HG03442 (cell line): ENCODE data around the gene DRICH1.
"Not testable (repeated sequence)": the region's sequence is repeated elsewhere in the genome, so short reads cannot be mapped to it uniquely, and the experiment has no call there.

ENCODE experiments used
- ATAC-seq: cut with Tn5 transposase; IDR thresholded peaks from one replicate; pipeline ENCODE4 v1.9.1; 2021; ENCODE audit warnings: mild to moderate bottlenecking, moderate library complexity; ENCODE audit not compliant: unreplicated experiment

DRICH1 gene

DNA sequence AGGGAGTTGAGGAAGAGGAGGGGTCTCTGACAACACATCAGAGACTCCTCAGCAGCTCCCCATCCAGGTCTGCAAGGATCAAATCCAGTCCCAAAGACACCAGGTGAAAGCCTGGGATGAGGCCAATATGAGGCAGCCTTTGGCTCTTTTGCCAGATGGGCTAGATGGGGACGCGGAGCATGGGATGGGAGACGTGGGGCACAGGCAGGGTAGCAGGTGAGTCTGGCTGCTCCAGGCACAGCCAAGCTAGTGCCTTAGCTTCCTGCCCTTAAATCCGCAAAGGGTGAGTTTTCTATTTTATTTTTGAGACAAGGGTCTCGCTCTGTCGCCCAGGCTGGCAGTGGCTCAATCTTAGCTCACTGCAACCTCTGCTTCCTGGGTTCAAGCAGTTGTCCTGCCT, 19.6 kb upstream of the DRICH1 start:
- ATAC-seq, result no peak

GRCh38 chr22:23649071-23649501, 17.0 kb upstream of the DRICH1 start:
- ATAC-seq, result no peak

DNA sequence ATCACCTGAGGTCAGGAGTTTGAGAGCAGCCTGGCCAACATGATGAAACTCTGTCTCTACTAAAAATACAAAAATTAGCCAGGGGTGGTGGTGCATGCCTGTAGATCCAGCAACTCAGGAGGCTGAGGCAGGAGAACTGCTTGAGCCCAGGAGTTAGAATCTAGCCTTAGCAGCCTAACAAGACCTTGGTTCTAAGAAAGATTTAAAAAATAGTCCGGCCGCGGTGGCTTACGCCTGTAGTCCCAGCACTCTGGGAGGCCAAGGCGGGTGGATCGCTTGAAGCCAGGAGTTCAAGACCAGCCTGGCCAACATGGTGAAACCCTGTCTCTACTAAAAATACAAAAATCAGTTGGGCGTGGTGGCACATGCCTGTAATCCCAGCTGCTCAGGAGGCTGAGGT, 14.4 kb upstream of the DRICH1 start:
- ATAC-seq, result not testable (repeated sequence)

- not testable (repeated sequence) for ATAC-seq
Measured at GRCh38 chr22:23640206-23640605, 8.1 kb upstream of the DRICH1 start.

DNA sequence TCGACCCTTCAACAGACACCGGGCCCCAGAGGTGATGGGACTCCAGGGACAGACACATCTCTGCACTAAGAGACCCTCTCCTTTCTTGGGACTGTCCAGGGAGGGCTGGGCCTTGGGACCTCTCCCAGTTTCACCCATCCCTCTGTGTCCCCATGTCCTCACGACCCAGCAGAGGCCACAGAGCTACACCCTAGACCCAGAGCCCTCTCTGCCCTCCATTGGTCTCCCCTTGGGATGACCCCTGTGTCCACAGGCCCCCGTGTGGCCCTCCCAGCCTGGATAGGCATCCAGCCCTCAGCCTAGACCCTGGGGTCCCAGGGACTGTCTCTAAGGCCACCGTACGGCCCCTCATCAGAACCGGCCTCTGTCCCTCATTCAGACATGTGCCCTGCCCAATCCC, 7.5 kb upstream of the DRICH1 start:
- no peak for ATAC-seq

DNA sequence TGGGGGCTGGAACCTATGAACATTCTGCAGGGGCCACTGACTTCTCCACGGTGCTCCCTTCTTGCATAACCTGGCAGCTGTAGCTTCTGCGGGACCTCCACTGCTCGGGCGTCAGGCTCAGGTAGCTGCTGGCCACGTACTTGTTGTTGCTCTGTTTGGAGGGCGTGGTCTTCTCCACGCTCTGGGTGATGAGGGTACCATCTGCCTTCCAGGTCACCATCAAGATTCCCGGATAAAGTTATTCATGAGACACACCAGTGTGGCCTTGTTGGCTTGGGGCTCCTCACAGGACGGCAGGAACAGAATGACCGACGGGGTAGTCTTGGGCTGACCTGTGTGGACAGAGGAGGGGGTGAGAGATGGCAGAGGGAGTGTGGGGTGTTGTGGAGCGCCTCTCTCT, 6.5 kb upstream of the DRICH1 start:
- ATAC-seq, result no peak

DNA sequence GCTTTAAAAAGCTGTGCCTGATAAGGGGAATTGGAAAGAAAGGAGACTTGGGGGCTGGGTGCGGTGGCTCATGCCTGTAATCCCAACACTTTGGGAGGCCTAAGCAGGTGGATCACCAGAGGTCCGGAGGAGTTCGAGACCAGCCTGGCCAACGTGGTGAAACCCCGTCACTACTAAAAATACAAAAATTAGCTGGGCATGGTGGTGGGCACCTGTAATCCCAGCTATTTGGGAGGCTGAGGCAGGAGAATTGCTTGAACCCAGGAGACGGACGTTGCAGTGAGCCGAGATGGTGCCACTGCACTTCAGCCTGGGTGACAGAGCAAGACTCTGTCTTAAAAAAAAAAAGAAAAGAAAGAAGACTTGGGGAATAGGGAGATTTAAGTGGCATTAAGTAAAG, 3.2 kb upstream of the DRICH1 start:
- not testable (repeated sequence) for ATAC-seq

GRCh38 chr22:23628056-23628743, 3.9 kb downstream of the DRICH1 start:
- ATAC-seq, result not testable (repeated sequence)

GRCh38 chr22:23627401-23628055, 4.6 kb downstream of the DRICH1 start:
- not testable (repeated sequence) for ATAC-seq

- ATAC-seq, result no peak
Measured at GRCh38 chr22:23626286-23626975, 5.7 kb downstream of the DRICH1 start.

GRCh38 chr22:23622634-23623033, 9.5 kb downstream of the DRICH1 start:
- ATAC-seq, result no peak

- not testable (repeated sequence) for ATAC-seq
Measured at GRCh38 chr22:23621916-23622315, 10.2 kb downstream of the DRICH1 start.

- ATAC-seq, result no peak
Measured at GRCh38 chr22:23621082-23621780, 10.9 kb downstream of the DRICH1 start.

DNA sequence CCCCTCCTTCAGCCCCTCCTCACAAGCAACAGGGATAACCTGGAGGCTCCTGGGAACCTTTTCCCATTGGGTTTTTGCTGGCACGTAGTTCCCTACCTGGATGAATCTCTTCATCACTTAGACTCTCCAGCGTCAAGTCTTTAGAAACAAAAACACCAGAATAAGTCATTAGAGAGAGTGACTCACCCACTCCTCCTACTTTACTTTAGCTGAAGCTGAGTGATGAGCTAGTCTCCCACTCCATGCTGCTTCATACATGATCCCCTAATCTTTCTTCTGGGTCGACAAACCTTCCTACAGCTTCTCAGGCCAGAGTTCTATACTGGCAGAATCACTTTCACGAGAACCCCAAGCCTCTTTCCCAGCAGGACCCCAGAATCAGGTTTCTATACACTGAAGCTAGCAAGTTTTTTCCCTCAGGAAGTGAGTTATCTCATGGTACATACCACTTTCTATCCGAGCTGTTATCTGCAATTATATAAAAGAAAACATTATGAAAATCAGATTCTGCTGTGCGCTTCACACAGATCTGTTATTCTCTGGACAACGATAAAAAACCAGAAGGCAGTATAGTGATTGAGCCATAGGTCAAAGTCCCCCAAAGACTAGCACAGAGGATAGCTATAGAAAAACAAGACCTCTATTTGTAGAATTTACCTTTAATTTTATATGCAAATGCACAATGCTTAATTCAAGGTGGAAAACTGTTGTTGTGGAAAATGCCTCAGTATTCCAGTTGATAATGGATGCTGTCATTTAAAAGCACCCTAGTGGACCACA, 18.7 kb downstream of the DRICH1 start:
- no peak for ATAC-seq

GRCh38 chr22:23609983-23610781, 21.9 kb downstream of the DRICH1 start:
- ATAC-seq, result no peak

GRCh38 chr22:23608583-23608982, 23.5 kb downstream of the DRICH1 start:
- ATAC-seq, result no peak

DNA sequence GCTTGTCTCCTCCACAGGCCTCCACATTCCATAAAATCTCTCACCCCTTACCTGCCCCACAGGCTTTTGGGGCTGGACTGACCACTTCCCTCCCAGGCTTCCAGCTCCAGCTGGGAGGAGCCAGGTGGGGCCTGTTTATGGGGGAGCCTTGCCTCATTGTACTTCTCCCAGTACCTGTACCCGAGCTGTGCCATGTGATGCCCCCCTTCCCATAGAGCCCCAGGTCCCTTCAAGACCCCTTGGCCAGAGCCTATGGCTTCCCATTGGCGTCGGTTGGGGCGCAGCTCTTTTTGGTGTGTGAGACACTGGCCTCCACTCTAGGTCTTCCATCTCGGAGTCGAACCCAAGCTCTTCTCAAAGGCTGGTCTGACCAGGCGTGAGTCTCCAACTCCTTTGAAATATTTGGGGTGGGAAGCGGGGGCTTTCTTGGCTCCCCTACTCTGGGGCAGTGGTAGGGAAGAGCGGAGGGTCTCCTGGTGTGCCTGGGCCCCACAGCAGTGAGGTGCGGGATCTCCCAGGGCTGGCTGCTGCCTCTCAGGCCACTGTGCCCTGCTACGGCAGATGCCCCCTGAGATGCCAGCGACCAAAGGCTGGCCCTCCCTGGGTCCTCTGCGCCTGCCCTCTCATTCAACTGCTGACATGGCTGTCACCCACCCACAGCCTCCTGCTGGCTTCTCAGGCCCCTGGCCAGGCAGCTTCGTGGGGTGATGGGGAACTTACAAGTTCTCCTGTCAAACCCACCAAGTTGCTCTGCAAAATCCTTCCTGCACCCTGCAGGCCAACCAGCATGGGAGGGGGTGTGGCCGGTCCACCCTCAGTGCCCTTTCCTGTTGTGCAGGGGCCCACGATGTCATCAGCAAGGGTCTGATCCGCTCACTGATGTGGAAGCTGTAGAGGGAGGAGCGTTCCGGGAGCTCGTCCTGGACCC, 25.7 kb downstream of the DRICH1 start:
- ATAC-seq, result no peak

DNA sequence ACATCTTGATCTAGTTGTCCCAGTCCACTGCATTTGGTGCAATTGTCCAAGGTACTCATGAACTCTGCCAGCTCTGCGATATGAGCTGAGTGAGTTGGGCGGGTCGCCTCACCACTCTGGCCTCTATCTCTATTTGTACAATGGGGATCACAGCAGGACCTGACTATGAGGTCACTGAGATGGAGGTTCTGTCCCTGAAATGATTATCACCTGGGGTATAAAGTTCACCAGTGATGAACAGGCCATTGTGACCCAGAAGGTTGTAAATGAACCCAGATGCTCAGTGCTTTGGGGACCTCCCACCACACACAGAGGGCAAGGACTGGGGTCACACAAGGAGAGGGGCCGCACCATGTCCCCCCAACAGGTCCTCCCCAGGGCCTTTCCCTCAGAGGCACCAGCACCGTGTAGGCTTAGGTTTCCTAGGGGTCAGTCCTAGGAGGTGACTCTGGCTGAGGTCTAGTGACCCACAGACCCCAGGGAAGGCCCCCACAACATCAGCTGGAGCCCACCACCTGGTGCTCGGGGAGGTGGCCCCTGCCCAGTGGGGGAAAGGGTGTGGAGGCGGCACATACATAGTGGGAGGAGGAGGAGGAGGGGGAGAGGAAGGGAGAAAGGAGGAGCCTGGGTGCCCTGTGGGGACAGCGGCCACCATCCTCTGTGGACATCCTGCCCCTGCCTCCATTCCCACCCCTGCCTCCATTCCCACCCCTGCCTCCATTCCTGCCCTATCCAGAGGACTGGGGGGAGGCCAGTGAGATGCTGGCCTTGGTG, 27.0 kb downstream of the DRICH1 start:
- no peak for ATAC-seq
